Mucosa of stomach (tissue), 1 donor: ENCODE data around the gene CHST8.

ENCODE experiments used
- H3K27me3 ChIP-seq: one replicate; pipeline ENCODE4 v1.7.0; 2013; ENCODE audit warnings: mild to moderate bottlenecking, low read length; ENCODE audit not compliant: control insufficient read depth, insufficient read depth
- H3K36me3 ChIP-seq: one replicate; pipeline ENCODE4 v1.7.0; 2013; ENCODE audit warnings: low read length; ENCODE audit not compliant: control insufficient read depth, insufficient read depth
- H3K4me1 ChIP-seq: one replicate; pipeline ENCODE4 v1.7.0; 2013; ENCODE audit warnings: mild to moderate bottlenecking, low read length; ENCODE audit not compliant: control insufficient read depth, insufficient read depth
- H3K4me3 ChIP-seq: one replicate; pipeline ENCODE4 v1.7.0; 2013; ENCODE audit warnings: low read length
- H3K9ac ChIP-seq: one replicate; pipeline ENCODE4 v1.7.0; 2013; ENCODE audit warnings: mild to moderate bottlenecking, low read length, moderate library complexity
- H3K9me3 ChIP-seq: one replicate; pipeline ENCODE4 v1.7.0; 2013; ENCODE audit warnings: mild to moderate bottlenecking, low read length, moderate library complexity; ENCODE audit not compliant: control insufficient read depth
- donor health status: Pancreatic carcinoma.

Gene CHST8

GRCh38 chr19:33763633-33764371 lies 142.0 kb downstream of the CHST8 start:
- H3K36me3 ChIP-seq: no peaks in the 10 kb centered on the region
- no peaks in the 10 kb centered on the region for H3K27me3 ChIP-seq
- no peaks in the 10 kb centered on the region for H3K4me1 ChIP-seq

GRCh38 chr19:33766623-33767022 lies 144.9 kb downstream of the CHST8 start:
- Histone ChIP-seq H3K9me3 (no peaks in the 10 kb centered on the region), H3K4me1 (no peaks in the 10 kb centered on the region), H3K27me3 (no peaks in the 10 kb centered on the region), H3K9ac (no peak overlapping the region), H3K36me3 (no peaks in the 10 kb centered on the region), H3K4me3 (no peak overlapping the region)

More at GRCh38 chr19:33763633-33764371, 142.0 kb downstream of the CHST8 start:
- no peak overlapping the region for H3K4me3 ChIP-seq
- H3K9ac ChIP-seq: no peak overlapping the region
- no peaks in the 10 kb centered on the region for H3K9me3 ChIP-seq

DNA sequence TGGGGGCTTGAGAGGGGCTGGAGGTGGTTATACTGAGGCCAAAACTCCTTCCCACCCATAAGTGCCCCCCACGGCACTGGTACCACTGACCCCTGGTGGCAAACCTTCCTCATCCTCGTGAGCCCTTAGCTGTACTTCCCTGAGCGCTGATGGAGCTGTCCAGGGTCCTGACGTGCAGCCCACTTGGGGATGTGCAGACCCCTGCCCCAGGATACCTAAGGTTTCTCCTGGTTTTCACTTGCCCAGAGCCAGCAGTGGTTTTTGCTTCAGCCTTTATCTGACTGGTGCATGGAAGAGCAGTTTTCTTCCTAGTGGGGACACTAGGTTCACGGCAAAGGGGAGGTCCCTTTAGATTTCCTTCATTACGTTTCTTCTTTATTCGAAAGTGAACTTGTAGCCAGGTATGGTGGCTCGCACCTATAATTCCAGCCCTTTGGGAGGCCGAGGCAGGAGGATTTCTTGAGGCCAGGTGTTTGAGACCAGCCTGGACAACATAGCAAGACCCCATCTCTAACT lies 146.2 kb downstream of the CHST8 start:
- Histone ChIP-seq H3K36me3 (no peaks in the 10 kb centered on the region), H3K4me3 (no peak overlapping the region), H3K9ac (no peak overlapping the region), H3K27me3 (no peaks in the 10 kb centered on the region), H3K4me1 (no peaks in the 10 kb centered on the region), H3K9me3 (no peaks in the 10 kb centered on the region)

DNA sequence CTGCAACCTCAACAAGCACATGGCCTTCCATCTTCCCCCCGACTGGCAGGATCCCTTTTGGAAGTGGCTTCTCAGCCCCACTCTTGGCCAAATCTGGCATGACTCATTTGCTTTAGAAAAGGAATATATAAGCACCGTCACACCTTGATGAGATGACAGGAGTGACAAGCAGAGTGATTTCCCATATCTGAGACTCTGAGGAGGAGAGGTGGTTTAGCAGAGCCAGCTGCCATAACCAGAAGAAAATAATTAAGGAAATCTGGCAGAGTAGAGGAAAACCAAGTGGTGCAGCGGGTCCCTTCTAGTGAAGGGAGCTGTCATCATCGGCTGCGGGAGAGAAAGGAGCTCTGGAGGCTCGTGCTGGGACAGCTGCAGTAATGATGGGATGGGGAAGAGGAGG lies 147.5 kb downstream of the CHST8 start:
- Histone ChIP-seq H3K27me3 (no peaks in the 10 kb centered on the region), H3K9me3 (no peaks in the 10 kb centered on the region), H3K36me3 (no peaks in the 10 kb centered on the region), H3K4me1 (no peaks in the 10 kb centered on the region), H3K9ac (no peak overlapping the region), H3K4me3 (no peak overlapping the region)

GRCh38 chr19:33770107-33770506 lies 148.4 kb downstream of the CHST8 start:
- Histone ChIP-seq H3K9ac (no peak overlapping the region), H3K27me3 (no peaks in the 10 kb centered on the region), H3K4me1 (no peaks in the 10 kb centered on the region), H3K36me3 (no peaks in the 10 kb centered on the region), H3K9me3 (no peaks in the 10 kb centered on the region), H3K4me3 (no peak overlapping the region)

- H3K9me3 ChIP-seq: no peaks in the 10 kb centered on the region
- no peaks in the 10 kb centered on the region for H3K4me1 ChIP-seq
- no peak overlapping the region for H3K4me3 ChIP-seq
- H3K9ac ChIP-seq: no peak overlapping the region
- no peaks in the 10 kb centered on the region for H3K27me3 ChIP-seq
- no peaks in the 10 kb centered on the region for H3K36me3 ChIP-seq
Measured at GRCh38 chr19:33771384-33772101, 149.8 kb downstream of the CHST8 start.

GRCh38 chr19:33772102-33772857 lies 150.5 kb downstream of the CHST8 start:
- H3K4me3 ChIP-seq: no peak overlapping the region
- H3K4me1 ChIP-seq: no peaks in the 10 kb centered on the region
- no peaks in the 10 kb centered on the region for H3K9me3 ChIP-seq
- H3K27me3 ChIP-seq: peaks cover 4% of the 10 kb centered on the region
- H3K36me3 ChIP-seq: no peaks in the 10 kb centered on the region
- no peak overlapping the region for H3K9ac ChIP-seq

GRCh38 chr19:33772858-33773180 lies 151.1 kb downstream of the CHST8 start:
- H3K9ac ChIP-seq: no peak overlapping the region
- no peaks in the 10 kb centered on the region for H3K4me1 ChIP-seq
- H3K27me3 ChIP-seq: peaks cover 8% of the 10 kb centered on the region
- H3K9me3 ChIP-seq: no peaks in the 10 kb centered on the region
- no peaks in the 10 kb centered on the region for H3K36me3 ChIP-seq
- no peak overlapping the region for H3K4me3 ChIP-seq

- no peaks in the 10 kb centered on the region for H3K9me3 ChIP-seq
- H3K4me1 ChIP-seq: peaks cover 6% of the 10 kb centered on the region
- no peaks in the 10 kb centered on the region for H3K36me3 ChIP-seq
- H3K27me3 ChIP-seq: peaks cover 19% of the 10 kb centered on the region
- no peak overlapping the region for H3K4me3 ChIP-seq
- no peak overlapping the region for H3K9ac ChIP-seq
Measured at GRCh38 chr19:33773704-33774624, 152.2 kb downstream of the CHST8 start.

DNA sequence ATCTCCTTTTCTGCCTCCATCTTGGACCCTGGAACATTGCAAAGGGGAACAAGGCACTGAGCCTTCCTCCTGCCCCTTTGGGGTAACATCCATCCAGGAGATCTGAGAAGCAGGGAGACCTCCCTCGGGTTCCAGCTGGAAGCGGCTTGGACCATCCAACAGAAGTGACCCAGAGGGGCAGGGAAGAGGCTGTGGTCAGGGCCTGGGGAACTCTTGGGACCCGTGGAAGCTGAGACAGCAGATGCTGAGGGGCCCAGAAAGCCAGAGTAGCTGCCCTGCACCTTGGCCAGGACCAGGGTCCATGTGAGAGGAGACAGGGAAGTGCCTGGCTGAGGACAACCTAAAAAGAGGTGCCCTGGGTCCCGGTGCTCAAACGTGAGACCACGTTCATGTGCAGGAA lies 153.0 kb downstream of the CHST8 start:
- H3K27me3 ChIP-seq: peaks cover 27% of the 10 kb centered on the region
- no peaks in the 10 kb centered on the region for H3K9me3 ChIP-seq
- no peak overlapping the region for H3K4me3 ChIP-seq
- peaks cover 6% of the 10 kb centered on the region for H3K4me1 ChIP-seq
- H3K9ac ChIP-seq: no peak overlapping the region
- H3K36me3 ChIP-seq: no peaks in the 10 kb centered on the region

DNA sequence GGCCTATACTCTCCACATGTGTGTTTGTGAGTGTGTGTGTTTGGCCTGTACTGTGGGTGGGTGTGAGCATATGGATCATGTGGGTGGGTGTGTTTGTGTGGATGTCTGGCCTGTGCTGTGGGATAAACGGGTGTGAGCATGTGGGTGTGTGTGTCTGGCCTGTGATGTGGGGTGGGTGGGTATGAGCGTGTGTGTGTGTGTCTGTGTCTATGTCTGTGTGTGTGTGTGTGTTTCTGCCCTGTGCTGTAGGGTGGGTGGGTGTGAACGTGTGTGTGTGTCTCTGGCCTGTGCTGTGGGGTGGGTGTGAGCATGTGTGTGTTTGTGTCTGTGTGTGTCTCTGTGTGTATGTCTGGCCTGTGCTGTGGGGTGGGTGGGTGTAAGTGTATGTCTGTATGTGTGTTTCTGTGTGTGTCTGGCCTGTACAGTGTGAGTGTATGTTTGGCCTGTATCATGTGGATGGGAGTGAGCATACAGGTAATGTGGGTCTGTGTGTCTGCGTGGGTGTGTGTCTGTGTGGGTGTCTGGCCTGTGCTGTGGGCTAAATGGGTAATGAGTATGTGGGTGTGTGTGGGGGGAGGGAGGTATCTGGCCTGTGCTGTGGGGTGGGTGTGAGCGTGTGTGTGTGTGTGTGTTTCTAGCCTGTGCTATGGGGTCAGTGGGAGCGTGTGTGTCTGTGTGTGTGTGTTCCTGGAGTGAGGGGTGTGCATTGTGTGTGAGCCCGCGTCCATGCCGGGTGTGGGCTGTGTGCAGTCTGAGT lies 154.2 kb downstream of the CHST8 start:
- Histone ChIP-seq H3K4me1 (peaks cover 6% of the 10 kb centered on the region), H3K9me3 (no peaks in the 10 kb centered on the region), H3K4me3 (no peak overlapping the region), H3K27me3 (peaks cover 39% of the 10 kb centered on the region), H3K9ac (no peak overlapping the region), H3K36me3 (no peaks in the 10 kb centered on the region)
